GM12878 (cell line): ENCODE results near the gene ANXA3.

ENCODE experiments used
- CTCF ChIP-seq, 3 experiments: IDR thresholded peaks in 2 of 3; conservative IDR thresholded peaks in 1 of 3; 2 replicates each; pipeline ENCODE4 v1.5.1; 2011; ENCODE audit warnings: low read depth in 3 of 3, low read length in 3 of 3, mild to moderate bottlenecking in 3 of 3, control low read depth in 2 of 3, moderate library complexity in 2 of 3, inconsistent platforms in 1 of 3, mixed read lengths in 1 of 3; ENCODE audit not compliant: control insufficient read depth in 2 of 3, insufficient read depth in 1 of 3; ENCODE audit errors: extremely low read depth in 1 of 3
- ETV6 ChIP-seq, 2 experiments: fragments of 450-650 bp in 1 of 2; IDR thresholded peaks in 1 of 2; conservative IDR thresholded peaks in 1 of 2; 2 replicates each; pipeline ENCODE4 v1.6.1; 2014; ENCODE audit warnings: antibody characterized with exemption in 1 of 2, borderline replicate concordance in 1 of 2, low read depth in 1 of 2, mild to moderate bottlenecking in 1 of 2, moderate library complexity in 1 of 2
- MAX ChIP-seq: IDR thresholded peaks from 2 replicates; pipeline ENCODE4 v1.6.1; 2012; ENCODE audit warnings: low read depth, low read length, improper control_type of control experiment
- MLLT1 ChIP-seq: fragments of 450-650 bp; IDR thresholded peaks from 2 replicates; pipeline ENCODE4 v1.6.1; 2016; ENCODE audit warnings: mild to moderate bottlenecking
- MYC ChIP-seq: IDR thresholded peaks from 2 replicates; pipeline ENCODE4 v1.6.1; 2011; ENCODE audit warnings: mild to moderate bottlenecking, low read length, moderate library complexity, inconsistent platforms; ENCODE audit not compliant: insufficient read depth, insufficient replicate concordance, insufficient read length, severe bottlenecking
- POLR2A ChIP-seq: IDR thresholded peaks from 2 replicates; pipeline ENCODE4 v1.6.1; 2011; ENCODE audit warnings: low read depth, mild to moderate bottlenecking, low read length
- POLR2AphosphoS5 ChIP-seq: IDR thresholded peaks from 2 replicates; pipeline ENCODE4 v1.6.1; 2011; ENCODE audit warnings: mild to moderate bottlenecking, low read length, inconsistent platforms
- SREBF2 ChIP-seq: IDR thresholded peaks from 2 replicates; pipeline ENCODE4 v1.6.1; 2012; ENCODE audit warnings: mild to moderate bottlenecking, low read length
- USF1 ChIP-seq: IDR thresholded peaks from 2 replicates; pipeline ENCODE4 v1.6.1; 2011; ENCODE audit warnings: borderline replicate concordance, low read depth, mild to moderate bottlenecking, moderate library complexity, mixed read lengths, low read length; ENCODE audit not compliant: insufficient read depth; ENCODE audit errors: extremely low read length
- ZBTB11 ChIP-seq: fragments of 450-650 bp; formaldehyde crosslinking; IDR thresholded peaks from 2 replicates; pipeline ENCODE4 v1.5.0; 2022; ENCODE audit warnings: mild to moderate bottlenecking, missing genetic modification characterization
- ZNF592 ChIP-seq: fragments of 450-650 bp; IDR thresholded peaks from 2 replicates; pipeline ENCODE4 v1.6.1; 2017; ENCODE audit warnings: mild to moderate bottlenecking, moderate library complexity

GRCh38 chr4:78560296-78560963 lies 8.9 kb downstream of the ANXA3 start:
- TF ChIP-seq MAX, result no peak
- TF ChIP-seq ETV6 (conservative IDR thresholded peaks at IDR 0.05 in 1 of 2, IDR thresholded peaks at IDR 0.05 in 1 of 2; ENCODE audit: borderline replicate concordance in 1 of 2, low read depth in 1 of 2), result no peak
- TF ChIP-seq POLR2AphosphoS5, result no peak
- TF ChIP-seq USF1, result no peak
- TF ChIP-seq ZBTB11 (CRISPR knock-in tag), result no peak
- no peak for TF ChIP-seq CTCF (IDR thresholded peaks at IDR 0.05 in 2 of 3, conservative IDR thresholded peaks at IDR 0.05 in 1 of 3; ENCODE audit: control insufficient read depth in 2 of 3, extremely low read depth in 1 of 3, insufficient read depth in 1 of 3, low read depth in 3 of 3, low read length in 3 of 3)
- TF ChIP-seq POLR2A, result no peak
- TF ChIP-seq ZNF592, result no peak
- no peak for TF ChIP-seq MLLT1
- TF ChIP-seq SREBF2, result no peak
- TF ChIP-seq MYC, result no peak
